Glomerular endothelial cell (primary cell): ENCODE results near the gene COL25A1. TPM values are rescaled to one million over a fixed set of nuclear protein-coding genes. Genes with fewer than 3 reads are reported as not detected.

Source experiments
- DNase-seq: peaks from one replicate; pipeline ENCODE4 v3.0.0-alpha.2; 2011; ENCODE audit warnings: low read depth, low spot score; ENCODE audit errors: extremely low read depth
- total RNA-seq: library from RNA; depleted of rRNA; stranded (reverse); fragments of >200 nt; gene quantifications from 2 replicates; pipeline ENCODE4 v1.2.3, GENCODE V29; 2015

The COL25A1 gene
- total RNA-seq, 1 donor from 2014 or later, result 2.2 TPM

- DNase-seq, result no peak
Measured at GRCh38 chr4:109216085-109216696, 86.3 kb downstream of the COL25A1 start.

GRCh38 chr4:109215506-109215905 is 87.0 kb downstream of the COL25A1 start:
- no peak for DNase-seq

GRCh38 chr4:109214622-109215301 is 87.7 kb downstream of the COL25A1 start:
- no peak for DNase-seq

GRCh38 chr4:109213056-109213455 is 89.4 kb downstream of the COL25A1 start:
- DNase-seq, result no peak

GRCh38 chr4:109211671-109212070 is 90.8 kb downstream of the COL25A1 start:
- DNase-seq, result no peak

GRCh38 chr4:109209647-109210046 is 92.8 kb downstream of the COL25A1 start:
- no peak for DNase-seq

- DNase-seq, result no peak
Measured at GRCh38 chr4:109207898-109208297, 94.6 kb downstream of the COL25A1 start.

GRCh38 chr4:109207061-109207460 is 95.4 kb downstream of the COL25A1 start:
- DNase-seq, result no peak

- no peak for DNase-seq
Measured at GRCh38 chr4:109206620-109207019, 95.8 kb downstream of the COL25A1 start.

- no peak for DNase-seq
Measured at GRCh38 chr4:109205186-109205585, 97.3 kb downstream of the COL25A1 start.

GRCh38 chr4:109199585-109199984 is 102.9 kb downstream of the COL25A1 start:
- no peak for DNase-seq

GRCh38 chr4:109195646-109196045 is 106.8 kb downstream of the COL25A1 start:
- DNase-seq, result no peak

GRCh38 chr4:109191216-109191615 is 111.2 kb downstream of the COL25A1 start:
- no peak for DNase-seq

GRCh38 chr4:109186458-109186945 is 116.0 kb downstream of the COL25A1 start:
- no peak for DNase-seq

GRCh38 chr4:109185951-109186350 is 116.5 kb downstream of the COL25A1 start:
- no peak for DNase-seq

GRCh38 chr4:109185548-109185947 is 116.9 kb downstream of the COL25A1 start:
- DNase-seq, result no peak

- peak; percentile 75 for DNase-seq
Measured at GRCh38 chr4:109184491-109184961, 117.9 kb downstream of the COL25A1 start.

- peak; percentile 23 for DNase-seq
Measured at GRCh38 chr4:109183931-109184490, 118.4 kb downstream of the COL25A1 start.

- DNase-seq, result no peak
Measured at GRCh38 chr4:109182696-109183095, 119.8 kb downstream of the COL25A1 start.

- no peak for DNase-seq
Measured at GRCh38 chr4:109179061-109179460, 123.4 kb downstream of the COL25A1 start.

- DNase-seq, result no peak
Measured at GRCh38 chr4:109177096-109177810, 125.2 kb downstream of the COL25A1 start.
